Neural cell (in vitro differentiated cells): ENCODE results near the gene CACNA1F.

ENCODE experiments used
- CTCF ChIP-seq: fragments of 450-650 bp; IDR thresholded peaks from 2 replicates; pipeline ENCODE4 v1.5.1; 2014; ENCODE audit warnings: antibody characterized with exemption, mild to moderate bottlenecking, moderate library complexity; ENCODE audit not compliant: poor library complexity, severe bottlenecking
- EZH2 ChIP-seq: fragments of 200-600, 300-800 bp; shearing (Covaris generic), sonication (generic); IDR thresholded peaks from 2 replicates; pipeline ENCODE4 v1.6.1; 2014; ENCODE audit warnings: antibody characterized with exemption, low read length, borderline replicate concordance, mild to moderate bottlenecking; ENCODE audit not compliant: insufficient read depth, poor library complexity, severe bottlenecking
- POLR2AphosphoS5 ChIP-seq: IDR thresholded peaks from 2 replicates; pipeline ENCODE4 v1.6.1; 2012
- TAF1 ChIP-seq: IDR thresholded peaks from 2 replicates; pipeline ENCODE4 v1.6.1; 2012; ENCODE audit warnings: low read depth

GRCh38 chrX:49273181-49273727, 40.1 kb upstream of the CACNA1F start:
- no peak for TF ChIP-seq EZH2
- no peak for TF ChIP-seq POLR2AphosphoS5
- TF ChIP-seq CTCF = no peak
- TF ChIP-seq TAF1 = no peak
